K562 (cell line): Measurements from ENCODE around the gene COL6A2. TPM values are rescaled to one million over a fixed set of nuclear protein-coding genes. Genes with fewer than 3 reads are reported as not detected.

ENCODE experiments used
- ATAC-seq: fragments of 200-7000 bp; cut with Tn5 transposase; 3 replicates; pipeline ENCODE4 v1.9.1; 2020; ENCODE audit warnings: moderate library complexity
- BruUV-seq: library from RNA; stranded (reverse); fragments of 400-500 nt; replicated peaks from 2 replicates; lab custom pipeline; 2021; lab: Mats Ljungman, UMichigan
- CTCF ChIA-PET: fragments of 300-600 bp; formaldehyde crosslinking; extraction: SDS; loops from one replicate; lab custom pipeline; 2021; ENCODE audit warnings: low intra/inter-chr PET ratio; lab: Yijun Ruan, JAX
- POLR2A ChIA-PET: fragments of 300-600, 350-650 bp; sonication (Branson Sonifier 250); formaldehyde crosslinking; extraction: SDS; loops from one replicate; lab custom pipeline; 2021; ENCODE audit warnings: antibody characterized with exemption, inconsistent platforms; lab: Yijun Ruan, JAX
- DNase-seq, 4 experiments: peaks; one replicate each; pipeline versions ENCODE4 v3.0.0 to v3.0.0-alpha.2; 2011 to 2018; ENCODE audit warnings: low spot score in 3 of 4, mixed read lengths in 3 of 4; ENCODE audit errors: extremely low read depth in 1 of 4
- FAIRE-seq: peaks from 2 replicates; lab custom pipeline; 2011; peaks lifted over from hg19 to GRCh38; lab: Jason Lieb, UNC
- H2AFZ ChIP-seq: 2 replicates; pipeline ENCODE4 v1.6.0; 2011; ENCODE audit warnings: low read depth, low read length, control low read depth, inconsistent platforms
- H3K27ac ChIP-seq: fragments of 200-600 bp; 3 replicates; pipeline ENCODE4 v1.8.0; 2011; ENCODE audit warnings: low read depth, mild to moderate bottlenecking, control low read depth, inconsistent platforms, low read length, moderate library complexity, mixed read lengths; ENCODE audit errors: extremely low read depth
- H3K27me3 ChIP-seq, 2 experiments: fragments of 300-600 bp in 1 of 2; 2 replicates in 1 of 2; 3 replicates in 1 of 2; pipeline versions ENCODE4 v1.6.0 to v1.8.0; 2011; ENCODE audit warnings: inconsistent platforms in 2 of 2, low read length in 2 of 2, mild to moderate bottlenecking in 1 of 2, mixed read lengths in 1 of 2, moderate library complexity in 1 of 2; ENCODE audit not compliant: control insufficient read depth in 2 of 2, insufficient read depth in 2 of 2
- H3K36me3 ChIP-seq: fragments of 300-600 bp; 3 replicates; pipeline ENCODE4 v1.8.0; 2011; ENCODE audit warnings: mild to moderate bottlenecking, low read length, inconsistent platforms; ENCODE audit not compliant: control insufficient read depth, insufficient read depth
- H3K4me1 ChIP-seq, 2 experiments: fragments of 200-600 bp in 1 of 2; replicated peaks in 1 of 2; 2 replicates in 1 of 2; 3 replicates in 1 of 2; pipeline versions ENCODE4 v1.5.1 to v1.8.0; 2011; ENCODE audit warnings: inconsistent platforms in 2 of 2, low read length in 2 of 2, mild to moderate bottlenecking in 1 of 2, mixed read lengths in 1 of 2, moderate library complexity in 1 of 2; ENCODE audit not compliant: control insufficient read depth in 2 of 2, insufficient read depth in 2 of 2
- H3K4me2 ChIP-seq: 2 replicates; pipeline ENCODE4 v1.6.1; 2011; ENCODE audit warnings: low read length, control low read depth, inconsistent platforms, mixed read lengths; ENCODE audit not compliant: insufficient read depth
- H3K4me3 ChIP-seq: fragments of 200-600 bp; sonication (generic), shearing (Covaris generic); 2 replicates; pipeline ENCODE4 v1.5.1; 2016; ENCODE audit warnings: control low read depth, inconsistent platforms
- H3K79me2 ChIP-seq: fragments of 200-600 bp; 3 replicates; pipeline ENCODE4 v1.8.0; 2011; ENCODE audit warnings: low read length, inconsistent platforms; ENCODE audit not compliant: control insufficient read depth, insufficient read depth
- H3K9ac ChIP-seq, 2 experiments: 2 replicates each; pipeline versions ENCODE4 v1.6.0 to v1.6.1; 2011; ENCODE audit warnings: low read depth in 2 of 2, low read length in 2 of 2, control low read depth in 1 of 2, inconsistent platforms in 1 of 2, mild to moderate bottlenecking in 1 of 2, mixed read lengths in 1 of 2; ENCODE audit not compliant: insufficient read depth in 1 of 2
- H3K9me1 ChIP-seq: one replicate; pipeline ENCODE4 v1.6.0; 2011; ENCODE audit warnings: inconsistent platforms, mild to moderate bottlenecking, low read length, moderate library complexity; ENCODE audit not compliant: control insufficient read depth, insufficient read depth
- H3K9me3 ChIP-seq: replicated peaks from 2 replicates; pipeline ENCODE4 v1.5.1; 2011; ENCODE audit warnings: low read depth, low read length, inconsistent platforms; ENCODE audit not compliant: control insufficient read depth, insufficient read depth
- H4K20me1 ChIP-seq: replicated peaks from 2 replicates; pipeline ENCODE4 v1.6.1; 2011; ENCODE audit warnings: low read length, inconsistent platforms, mixed read lengths; ENCODE audit not compliant: control insufficient read depth, insufficient read depth
- PHB2 ChIP-seq: fragments of 450-650 bp; IDR thresholded peaks from 2 replicates; pipeline ENCODE4 v1.6.1; 2017; ENCODE audit warnings: low read depth
- POLR2AphosphoS2 ChIP-seq: IDR thresholded peaks from 2 replicates; pipeline ENCODE4 v1.6.1; 2012; ENCODE audit warnings: low read length, improper control_type of control experiment
- WGBS: fragments of 100-300 bp; shearing (Covaris generic); methylation state at CpG from one replicate; pipeline ENCODE4 v1.1.6; 2016; ENCODE audit warnings: low coverage, mixed read lengths; ENCODE audit not compliant: insufficient coverage; ENCODE audit errors: missing lambda C conversion rate; 5-methylcytosine and 5-hydroxymethylcytosine counted together
- in situ Hi-C: fragments of 300-500 bp; cut with MboI; formaldehyde crosslinking; loops from 4 replicates; pipeline ENCODE4 v1.15.0; 2018; ENCODE audit warnings: inconsistent platforms, mixed read lengths
- intact Hi-C: fragments of 100-400 bp; cut with micrococcal nuclease; formaldehyde crosslinking; loops from 2 replicates; pipeline ENCODE4 v1.14.2; 2022
- polyA plus RNA-seq, 8 experiments: library from polyadenylated mRNA; depleted of rRNA in 4 of 8; stranded (reverse) in 5 of 8; unstranded in 3 of 8; fragments of >200 nt; fragmentation: Nextera tagmentation in 2 of 8; fragmentation: Illumina TruSeq in 1 of 8; extraction: Ambion mirVana in 2 of 8; extraction: Trizol in 1 of 8; gene quantifications; 2 replicates each; pipeline versions ENCODE4 v1.2.1 to v1.2.3, GENCODE V29; 2011 to 2014; ENCODE audit warnings: inconsistent platforms in 1 of 8, missing spikeins in 1 of 8
- total RNA-seq, 7 experiments: library from RNA; depleted of rRNA in 6 of 7; stranded (reverse); fragments of >200 nt in 6 of 7; fragmentation: Illumina TruSeq in 2 of 7; extraction: Trizol in 2 of 7; gene quantifications; 2 replicates each; pipeline versions ENCODE4 v1.2.1 to v1.2.3, GENCODE V29; 2011 to 2021; ENCODE audit warnings: low replicate concordance in 1 of 7
- TF ChIP-seq, protein P1 (sequence below): IDR thresholded peaks from 2 replicates; pipeline ENCODE4 v1.6.1; 2016; ENCODE audit warnings: missing genetic modification characterization, missing compliant biosample characterization
- TF ChIP-seq, protein P2 (sequence below): fragments of 250-450 bp; sonication (Bioruptor Pico); IDR thresholded peaks from 2 replicates; pipeline ENCODE4 v1.4.0; 2020; ENCODE audit warnings: mild to moderate bottlenecking, moderate library complexity

The COL6A2 gene
- total and polyA plus RNA-seq, 9 of the 15 experiments (the other 6 are each of a cell fraction or from before 2014, with no cell fraction given): 0.07 to 1.1 (median 0.24) TPM; not detected in 3

DNA sequence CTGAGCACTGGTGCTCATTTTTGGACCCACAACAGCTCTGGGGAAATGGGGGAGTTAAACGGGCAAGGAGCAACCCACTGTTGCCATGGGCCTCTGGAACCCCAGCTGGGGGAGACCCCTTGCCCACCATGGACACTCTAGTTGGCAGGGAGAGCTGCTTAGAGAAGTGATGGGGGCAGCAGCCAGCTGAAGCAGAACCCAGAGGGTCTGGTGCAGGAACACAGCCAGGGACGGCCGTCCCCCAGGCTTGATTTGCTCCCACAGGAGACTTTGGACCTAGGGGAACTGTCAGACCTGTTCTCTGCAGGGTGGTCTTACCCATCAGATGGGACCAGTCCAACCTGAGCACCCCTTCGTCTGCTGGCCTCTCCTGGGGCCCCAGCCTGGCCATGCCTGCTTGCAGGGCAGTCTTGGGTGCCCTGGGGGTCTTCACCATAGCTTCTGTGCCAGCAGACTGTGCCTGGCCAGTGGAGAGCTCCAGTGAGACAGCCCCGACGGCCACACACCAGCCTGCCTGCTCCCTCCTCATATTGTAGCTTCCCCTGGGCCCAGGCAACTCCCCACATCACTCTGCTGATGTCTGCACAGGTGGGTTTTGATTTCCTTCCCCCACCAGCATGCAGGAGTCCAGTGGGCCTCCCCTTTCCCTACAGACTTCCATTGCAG, 75.1 kb downstream of the COL6A2 start (continued):
- TF ChIP-seq, protein P1, sequence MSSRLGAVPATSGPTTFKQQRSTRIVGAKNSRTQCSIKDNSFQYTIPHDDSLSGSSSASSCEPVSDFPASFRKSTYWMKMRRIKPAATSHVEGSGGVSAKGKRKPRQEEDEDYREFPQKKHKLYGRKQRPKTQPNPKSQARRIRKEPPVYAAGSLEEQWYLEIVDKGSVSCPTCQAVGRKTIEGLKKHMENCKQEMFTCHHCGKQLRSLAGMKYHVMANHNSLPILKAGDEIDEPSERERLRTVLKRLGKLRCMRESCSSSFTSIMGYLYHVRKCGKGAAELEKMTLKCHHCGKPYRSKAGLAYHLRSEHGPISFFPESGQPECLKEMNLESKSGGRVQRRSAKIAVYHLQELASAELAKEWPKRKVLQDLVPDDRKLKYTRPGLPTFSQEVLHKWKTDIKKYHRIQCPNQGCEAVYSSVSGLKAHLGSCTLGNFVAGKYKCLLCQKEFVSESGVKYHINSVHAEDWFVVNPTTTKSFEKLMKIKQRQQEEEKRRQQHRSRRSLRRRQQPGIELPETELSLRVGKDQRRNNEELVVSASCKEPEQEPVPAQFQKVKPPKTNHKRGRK (tag): no peak
- TF ChIP-seq, protein P2, sequence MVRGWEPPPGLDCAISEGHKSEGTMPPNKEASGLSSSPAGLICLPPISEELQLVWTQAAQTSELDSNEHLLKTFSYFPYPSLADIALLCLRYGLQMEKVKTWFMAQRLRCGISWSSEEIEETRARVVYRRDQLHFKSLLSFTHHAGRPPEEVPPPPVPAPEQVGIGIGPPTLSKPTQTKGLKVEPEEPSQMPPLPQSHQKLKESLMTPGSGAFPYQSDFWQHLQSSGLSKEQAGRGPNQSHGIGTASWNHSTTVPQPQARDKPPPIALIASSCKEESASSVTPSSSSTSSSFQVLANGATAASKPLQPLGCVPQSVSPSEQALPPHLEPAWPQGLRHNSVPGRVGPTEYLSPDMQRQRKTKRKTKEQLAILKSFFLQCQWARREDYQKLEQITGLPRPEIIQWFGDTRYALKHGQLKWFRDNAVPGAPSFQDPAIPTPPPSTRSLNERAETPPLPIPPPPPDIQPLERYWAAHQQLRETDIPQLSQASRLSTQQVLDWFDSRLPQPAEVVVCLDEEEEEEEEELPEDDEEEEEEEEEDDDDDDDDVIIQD (CRISPR knock-in tag): no peak

DNA sequence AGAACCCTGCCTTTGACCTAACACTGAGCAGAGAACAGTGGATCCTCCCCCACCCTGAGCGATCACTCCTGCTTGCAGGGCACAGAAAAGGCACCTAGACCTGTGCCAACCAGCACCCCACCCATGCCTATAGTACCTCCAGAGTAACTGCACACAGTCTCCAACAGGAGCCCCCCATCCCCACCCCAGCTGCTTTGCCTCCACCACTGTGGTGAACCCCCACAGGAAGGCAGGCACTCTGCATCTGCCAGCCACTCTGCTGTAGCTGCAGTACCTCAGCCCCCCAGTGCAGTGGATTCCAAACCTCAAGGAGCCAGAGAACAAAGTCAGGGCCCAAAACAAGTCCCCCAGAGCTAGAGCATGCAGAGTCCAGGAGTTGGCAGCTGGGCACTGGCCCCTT, 75.7 kb downstream of the COL6A2 start:
- H3K4me1 ChIP-seq: peaks cover 2 to 20% of the 10 kb centered on the region in 2 experiments; a peak in 4 of 5 replicates
- no peaks in the 10 kb centered on the region for H3K9me3 ChIP-seq
- peaks cover 5% of the 10 kb centered on the region for H3K9me1 ChIP-seq
- DNase-seq (peak in 1 of 4 experiments; percentile 0), FAIRE-seq (no peak), ATAC-seq (peak; percentile 22; the same call in 1 of the 3 replicates)
- peaks cover 75% of the 10 kb centered on the region for H3K79me2 ChIP-seq
- H3K4me2 ChIP-seq: no peak overlapping the region
- no peak overlapping the region for H2AFZ ChIP-seq
- peaks cover 17% of the 10 kb centered on the region; the same call in 1 of the 2 replicates for H4K20me1 ChIP-seq
- H3K9ac ChIP-seq: peak overlapping the region in 1 of 2 experiments; percentile 82; a peak in 2 of 4 replicates
- in situ Hi-C loops: no loop called here
- no TSS peak for BruUV-seq
- H3K27me3 ChIP-seq: no peaks in the 10 kb centered on the region
- no peak overlapping the region for H3K4me3 ChIP-seq
- peaks cover 16% of the 10 kb centered on the region; the same call in 2 of the 3 replicates for H3K36me3 ChIP-seq
- no peak overlapping the region for H3K27ac ChIP-seq
- WGBS: 83% methylated on average over 1 of the region's 1 CpG
- POLR2A ChIA-PET: interaction anchor here (0.6 to 0.9 kb wide), 3 partner anchors 12 to 197 kb away, joined by 3 to 4 read pairs (median 3); no protein-coding TSS in a partner anchor
- CTCF ChIA-PET: no interaction called here
- intact Hi-C loops: no loop called here
- TF ChIP-seq POLR2AphosphoS2: no peak
- no peak for TF ChIP-seq PHB2
